Endothelial cell of umbilical vein (primary cell): ENCODE data around the gene FLRT1.

ENCODE experiments used
- POLR2A ChIP-seq: IDR thresholded peaks from 2 replicates; pipeline ENCODE4 v1.6.1; 2012; ENCODE audit warnings: low read depth, mild to moderate bottlenecking, control low read depth, low read length
- POLR2AphosphoS5 ChIP-seq: IDR thresholded peaks from 2 replicates; pipeline ENCODE4 v1.6.1; 2012; ENCODE audit warnings: low read depth, mild to moderate bottlenecking, control low read depth, low read length, moderate library complexity; ENCODE audit not compliant: insufficient read depth

- TF ChIP-seq POLR2AphosphoS5 (no peak), POLR2A (no peak)
Observed at GRCh38 chr11:64073542-64073941, 37.8 kb downstream of the FLRT1 start.
